Fibroblast of skin of back (primary cell): ENCODE results near the gene IGLL1.
"Not testable (repeated sequence)": the region's sequence is repeated elsewhere in the genome, so short reads cannot be mapped to it uniquely, and the experiment has no call there.

Experiments
- DNase-seq: peaks from one replicate; pipeline ENCODE4 v3.0.0-alpha.2; 2013

The IGLL1 gene

DNA sequence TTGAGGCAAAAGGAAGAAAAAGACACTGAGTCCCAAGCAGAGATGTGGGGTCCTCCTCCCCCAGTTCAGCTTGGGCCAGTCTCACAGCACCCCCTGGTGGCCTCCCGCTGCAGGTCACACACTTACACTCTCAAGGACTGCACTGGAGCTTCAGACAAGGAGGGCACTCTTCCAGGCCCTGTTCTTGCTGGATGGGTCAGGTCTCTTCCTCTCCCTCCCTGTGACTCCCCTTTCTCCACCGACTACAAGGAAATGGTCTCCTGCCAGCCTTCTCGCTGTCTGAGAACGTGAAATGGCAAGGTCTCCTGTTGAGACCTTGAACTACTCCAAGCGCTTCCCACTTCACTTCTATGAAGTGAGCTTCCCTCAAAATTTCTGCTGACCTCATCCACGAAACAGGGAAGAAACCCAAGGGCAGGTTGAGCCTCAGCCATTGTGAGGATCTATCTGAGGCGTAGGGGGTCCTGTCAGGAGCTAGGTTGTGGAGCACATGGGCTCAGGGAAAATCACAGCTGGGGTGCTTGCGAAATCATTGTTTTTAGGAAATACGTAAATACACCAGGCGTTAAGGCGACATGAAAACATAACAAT is 11.2 kb upstream of the IGLL1 start:
- peak; percentile 44 for DNase-seq

DNA sequence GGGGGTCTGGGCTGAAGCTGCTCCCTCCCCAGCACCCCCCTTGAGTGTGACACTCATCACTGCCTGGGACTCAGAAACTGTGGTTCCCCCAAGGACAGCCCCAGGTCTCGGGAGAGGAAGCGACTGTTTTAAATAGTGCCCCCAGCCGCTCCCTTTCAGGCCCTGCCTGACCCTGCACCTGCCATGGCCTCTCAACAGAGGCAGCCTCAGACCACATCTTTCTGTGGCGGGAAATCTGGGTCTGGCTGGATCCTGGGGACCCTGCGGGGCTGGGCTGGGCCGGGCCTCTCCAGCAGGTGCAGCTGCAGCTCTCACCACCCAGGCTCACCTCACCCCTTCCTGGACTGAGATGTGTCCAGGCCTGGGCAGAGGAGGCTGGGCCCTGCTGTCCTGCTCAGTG is 3.7 kb upstream of the IGLL1 start:
- no peak for DNase-seq

DNA sequence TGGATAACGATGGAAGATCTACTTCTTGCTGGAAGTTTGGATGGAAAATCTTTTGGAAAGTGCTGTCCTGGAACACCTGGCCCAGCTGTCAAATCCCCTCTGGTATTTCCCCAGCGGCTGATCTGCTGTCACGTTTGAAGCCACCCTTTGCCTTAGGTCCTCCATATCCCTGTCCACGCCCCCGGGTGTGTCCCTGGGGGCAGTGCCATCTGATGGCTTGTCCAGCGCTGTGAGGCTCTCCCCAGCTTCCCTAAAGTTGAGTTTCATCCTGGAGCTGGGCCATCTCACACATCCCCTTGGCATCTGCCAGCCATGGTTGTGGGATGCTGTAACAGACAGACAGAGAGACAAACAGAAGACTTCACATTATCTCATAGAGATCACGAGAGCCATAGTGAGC is 3.1 kb upstream of the IGLL1 start:
- no peak for DNase-seq

DNA sequence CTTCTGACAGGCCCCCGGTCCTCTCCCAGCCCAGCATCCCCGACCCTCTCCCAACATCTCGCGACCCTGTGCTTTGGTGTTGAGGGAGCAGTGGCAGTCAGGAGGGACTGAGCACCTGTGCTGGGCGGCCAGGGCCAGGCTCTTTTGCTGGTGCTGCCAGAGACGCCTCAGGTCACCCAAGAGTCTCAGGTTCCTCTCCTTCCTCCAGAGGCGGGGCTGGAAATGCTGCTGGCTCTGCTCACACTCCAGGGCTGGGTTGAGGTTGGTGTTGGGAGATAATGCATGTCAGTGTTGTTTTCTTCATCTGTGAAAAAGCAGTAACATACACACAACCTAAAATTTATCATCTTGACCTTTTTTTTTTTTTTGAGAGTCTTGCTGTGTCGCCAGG is 1.2 kb upstream of the IGLL1 start:
- DNase-seq, result no peak

DNA sequence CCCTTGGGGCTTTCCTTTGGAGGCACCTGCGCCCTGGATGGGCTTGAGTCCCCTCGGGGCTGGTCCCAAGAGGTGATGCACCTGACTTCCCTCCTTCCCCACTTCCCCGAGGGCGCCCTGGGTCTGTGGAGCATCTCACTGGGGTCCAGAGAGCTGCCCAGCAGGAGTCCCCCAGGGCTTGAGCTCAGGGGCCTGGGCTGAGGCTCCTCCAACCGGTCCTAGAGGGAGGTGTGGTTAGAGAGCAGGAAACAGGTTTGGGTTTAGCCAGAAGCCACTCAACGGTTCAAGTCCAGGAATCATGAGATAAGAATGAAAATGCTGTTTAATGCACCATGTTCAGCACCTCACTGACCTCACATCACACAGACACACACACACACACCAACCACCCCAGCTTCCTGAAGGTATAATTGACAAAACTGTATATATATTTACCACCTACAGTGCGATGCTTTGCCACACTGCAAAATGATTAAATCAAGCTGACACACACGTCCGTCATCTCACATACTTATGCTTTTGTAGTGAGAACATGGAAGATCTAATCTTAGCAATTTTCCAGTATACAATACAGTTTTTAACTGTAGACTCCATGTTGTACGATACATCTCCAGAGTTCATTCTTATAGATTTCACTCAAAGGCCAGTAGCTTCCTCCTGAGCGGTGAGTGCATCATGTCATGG is 628 bp upstream of the IGLL1 start:
- no peak for DNase-seq

DNA sequence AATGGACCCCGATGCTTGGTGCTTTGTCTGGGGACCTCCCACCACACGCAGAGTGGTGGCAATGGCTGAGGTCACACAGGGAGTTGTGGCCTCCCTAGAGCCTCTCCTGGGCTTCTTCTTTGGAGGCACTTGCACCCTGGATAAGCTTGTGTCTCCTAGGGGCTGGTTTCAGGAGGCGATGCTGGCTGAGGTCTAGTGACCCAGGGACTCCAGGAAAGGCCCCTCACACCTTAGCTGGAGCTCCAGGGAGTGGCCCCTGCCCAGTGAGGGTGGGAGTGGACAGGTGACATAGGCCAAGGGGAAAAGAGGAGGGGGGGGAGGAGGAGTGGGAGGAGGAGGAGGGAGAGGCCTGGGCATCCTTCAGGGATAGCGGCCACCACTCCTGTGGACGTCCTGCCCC is 810 bp downstream of the IGLL1 start:
- no peak for DNase-seq

DNA sequence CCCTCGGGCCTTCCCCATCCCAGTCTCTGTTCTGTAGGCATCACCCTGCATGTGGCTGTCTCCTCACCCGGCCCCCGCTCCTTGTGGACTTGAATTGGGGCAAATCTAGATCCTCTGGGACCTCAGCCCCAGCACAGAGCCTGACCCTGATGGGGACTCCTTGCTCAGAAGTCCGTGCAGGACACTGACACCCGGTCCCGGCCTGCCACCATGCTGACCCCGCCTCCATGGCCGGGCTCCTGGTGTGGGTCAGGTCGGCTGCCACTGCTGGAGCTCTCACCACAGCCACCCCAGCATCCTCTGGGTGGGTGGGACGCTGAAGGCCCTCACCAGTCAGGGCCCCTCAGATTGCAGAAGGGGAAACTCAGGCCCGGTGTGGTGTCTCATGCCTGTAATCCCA is 1.8 kb downstream of the IGLL1 start:
- DNase-seq, result no peak

DNA sequence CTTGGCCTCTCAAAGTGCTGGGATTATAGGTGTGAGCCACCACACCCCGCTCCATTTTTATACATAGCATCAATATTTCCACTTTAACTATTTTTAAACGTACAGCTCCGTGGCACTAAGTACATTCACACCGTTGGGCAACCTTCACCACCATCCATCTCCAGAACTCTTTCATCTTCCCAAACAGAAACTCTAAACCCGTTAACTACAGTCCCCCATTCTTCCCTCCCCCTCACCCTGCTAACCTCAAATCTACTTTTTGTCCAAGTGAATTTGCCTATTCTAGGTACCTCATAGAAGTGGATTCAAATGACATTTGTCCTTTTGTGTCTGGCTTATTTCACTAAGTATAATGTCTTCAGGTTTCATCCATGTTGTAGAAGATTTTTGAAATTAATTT is 3.4 kb downstream of the IGLL1 start:
- no peak for DNase-seq

DNA sequence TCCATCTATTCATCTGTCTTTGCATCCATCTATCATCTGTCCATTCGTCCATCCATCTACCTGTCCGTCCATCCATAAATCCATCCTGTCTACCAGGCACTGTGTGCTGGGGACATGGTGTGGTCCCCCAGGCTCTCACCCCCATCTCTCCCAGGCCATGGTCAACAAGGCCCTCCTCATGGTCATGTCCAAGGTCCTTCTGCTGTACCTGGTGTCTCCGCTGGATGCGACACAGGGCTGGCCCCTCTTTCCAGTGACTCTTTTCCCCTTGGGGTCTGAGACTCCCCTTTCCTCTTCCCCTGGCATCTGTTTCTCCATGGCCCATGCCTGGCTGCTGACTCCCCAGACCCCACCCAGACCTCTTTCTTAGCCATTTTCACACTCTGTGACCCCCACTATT is 4.5 kb downstream of the IGLL1 start:
- no peak for DNase-seq

DNA sequence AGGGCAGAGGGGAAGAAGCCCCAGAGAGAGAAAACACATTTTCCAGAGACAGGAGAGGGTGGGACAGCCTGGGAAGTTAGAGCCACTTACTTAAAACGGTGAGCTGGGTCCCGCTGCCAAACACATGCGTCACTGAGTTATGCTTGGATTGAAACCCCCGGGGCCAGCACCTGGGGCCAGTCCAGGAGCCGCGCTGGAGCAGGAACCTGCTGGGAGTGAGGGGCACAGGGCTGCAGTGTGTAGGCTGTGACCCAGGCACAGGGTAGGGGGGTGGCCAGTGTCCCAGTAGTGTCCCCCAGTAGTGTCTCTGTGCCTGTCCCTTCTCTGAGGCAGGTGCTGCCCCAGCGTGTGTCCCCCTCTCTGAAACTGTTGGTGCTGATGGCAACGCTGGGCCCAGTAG is 5.2 kb downstream of the IGLL1 start:
- no peak for DNase-seq

DNA sequence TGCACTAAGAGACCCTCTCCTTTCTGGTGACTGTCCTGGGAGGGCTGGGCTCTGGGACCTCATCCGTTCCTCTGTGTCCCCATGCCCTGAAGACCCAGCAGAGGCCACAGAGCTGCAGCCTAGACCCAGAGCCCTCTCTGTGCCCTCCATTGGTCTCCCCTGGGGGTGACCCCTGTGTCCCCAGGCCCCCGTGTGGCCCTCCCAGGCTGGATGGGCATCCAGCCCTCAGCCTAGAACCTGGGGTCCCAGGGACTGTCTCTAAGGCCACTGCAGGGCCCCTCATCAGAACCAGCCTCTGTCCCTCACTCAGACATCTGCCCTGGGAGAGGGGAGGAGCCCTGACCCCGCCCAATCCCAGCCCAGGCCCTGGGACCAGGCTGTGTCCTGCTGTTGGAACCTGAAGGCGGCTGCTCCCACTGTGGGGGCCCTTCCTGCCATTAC is 5.7 kb downstream of the IGLL1 start:
- DNase-seq, result no peak

DNA sequence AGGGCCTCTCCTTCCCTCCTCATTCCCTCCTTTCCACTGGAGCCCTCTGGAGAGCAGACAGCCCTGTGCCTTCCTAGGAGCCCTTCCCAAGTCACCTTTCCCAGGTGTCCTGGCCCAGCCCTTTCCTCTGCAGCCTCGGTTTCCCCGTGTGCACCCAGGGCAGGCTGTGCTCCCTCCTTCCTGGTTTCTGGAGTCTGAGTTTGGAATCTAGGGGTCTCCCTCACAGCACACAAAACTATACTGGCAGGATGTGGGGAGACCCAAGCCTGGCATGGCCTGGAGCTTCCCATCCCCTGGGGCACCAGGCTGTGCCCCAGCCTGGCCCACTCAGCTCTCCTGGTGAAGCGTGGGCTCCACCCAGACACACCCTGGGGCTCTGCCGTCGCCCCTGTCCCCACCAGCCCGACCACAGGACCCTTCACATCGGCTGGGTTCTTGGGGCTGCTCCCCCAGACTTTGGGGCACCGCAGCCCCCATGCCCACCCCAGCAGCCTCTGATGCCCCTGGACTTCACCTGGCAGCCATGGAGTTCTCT is 6.3 kb downstream of the IGLL1 start:
- not testable (repeated sequence) for DNase-seq

DNA sequence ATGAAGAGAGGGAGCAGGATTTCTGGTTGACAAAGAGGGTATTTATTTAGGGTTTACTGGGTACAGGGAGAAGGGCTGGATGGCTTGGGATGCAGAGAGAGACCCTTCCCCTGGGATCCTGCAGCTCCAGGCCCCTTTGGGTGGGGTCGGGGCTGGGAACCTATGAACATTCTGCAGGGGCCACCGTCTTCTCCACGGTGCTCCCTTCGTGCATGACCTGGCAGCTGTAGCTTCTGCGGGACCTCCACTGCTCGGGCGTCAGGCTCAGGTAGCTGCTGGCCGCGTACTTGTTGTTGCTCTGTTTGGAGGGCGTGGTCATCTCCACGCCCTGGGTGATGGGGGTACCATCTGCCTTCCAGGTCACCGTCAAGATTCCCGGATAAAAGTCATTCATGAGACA is 7.0 kb downstream of the IGLL1 start:
- DNase-seq, result not testable (repeated sequence)

DNA sequence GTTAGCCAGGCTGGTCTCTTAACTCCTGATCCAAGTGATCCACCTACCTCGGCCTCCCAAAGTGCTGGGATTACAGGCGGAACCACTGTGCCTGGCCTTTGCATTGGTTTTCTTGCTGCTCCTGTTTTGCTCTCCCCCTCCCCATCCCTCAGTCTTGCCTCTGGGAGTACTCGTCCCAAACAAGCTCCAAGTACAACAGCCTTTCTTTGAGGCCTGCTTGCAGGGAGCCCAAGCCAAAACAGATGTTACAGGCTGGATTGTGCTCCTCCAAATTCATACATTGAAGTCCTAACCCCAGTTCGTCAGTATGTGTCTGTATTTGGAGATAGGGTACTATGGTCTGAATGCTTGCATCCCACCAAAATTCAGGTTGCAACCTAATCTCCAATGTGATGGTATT is 8.6 kb downstream of the IGLL1 start:
- DNase-seq, result no peak

DNA sequence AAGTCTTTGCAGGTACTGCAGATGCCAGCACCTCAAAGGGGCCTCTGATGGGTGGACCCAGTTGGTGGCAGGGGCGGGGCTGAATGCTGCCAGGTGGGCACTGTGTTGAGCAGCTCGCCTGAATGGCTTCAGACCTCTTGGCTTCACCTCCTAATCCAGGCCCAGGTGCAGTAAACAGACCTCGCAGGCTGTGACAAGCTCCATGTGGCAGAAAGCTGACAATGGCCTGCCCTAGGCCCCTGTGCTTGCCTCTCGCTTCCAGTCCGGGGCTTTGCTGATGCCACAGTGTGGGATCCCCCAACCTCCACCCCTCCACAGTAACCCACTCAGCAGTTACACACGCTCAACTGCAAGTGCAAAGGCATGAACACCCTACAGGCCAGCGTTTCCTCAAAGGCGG is 9.4 kb downstream of the IGLL1 start:
- no peak for DNase-seq

DNA sequence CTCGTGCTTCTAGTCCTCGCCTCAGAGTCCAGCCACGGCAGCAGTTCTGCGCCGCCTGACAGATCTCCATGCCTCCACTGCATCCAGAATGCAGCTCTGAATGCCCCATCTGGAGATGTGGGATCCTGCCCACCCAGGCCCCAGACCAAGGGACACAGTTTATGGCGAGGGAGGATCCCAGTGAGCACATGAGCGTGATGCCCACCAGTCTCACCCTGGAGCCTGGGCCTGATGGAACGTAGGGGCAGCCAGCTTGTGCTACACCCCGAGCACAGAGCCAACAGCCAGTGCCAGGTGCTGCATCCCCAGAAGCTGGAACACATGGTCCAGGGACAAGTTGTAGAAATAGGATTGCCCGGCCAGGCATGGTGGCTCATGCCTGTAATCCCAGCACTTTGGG is 10.4 kb downstream of the IGLL1 start:
- DNase-seq, result no peak

DNA sequence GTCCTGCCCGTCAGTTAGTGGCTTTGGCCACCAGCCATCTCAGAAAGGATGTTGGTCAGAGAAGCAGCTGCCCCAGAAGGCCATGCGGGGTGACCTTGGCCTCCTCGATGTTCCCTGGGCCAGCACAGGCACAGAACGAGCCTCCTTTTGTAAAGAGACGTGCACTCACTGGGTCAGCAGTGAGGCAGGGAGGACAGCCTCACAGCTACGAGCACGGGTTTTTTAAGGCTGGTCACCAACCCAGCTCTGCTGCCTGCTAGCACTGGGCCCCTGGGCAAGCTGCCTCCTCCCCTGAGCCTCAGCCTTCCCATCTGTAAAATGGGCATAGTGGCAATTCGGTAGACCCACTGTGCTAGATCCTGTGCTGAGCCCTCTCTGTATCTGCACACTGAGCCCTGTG is 10.8 kb downstream of the IGLL1 start:
- no peak for DNase-seq

DNA sequence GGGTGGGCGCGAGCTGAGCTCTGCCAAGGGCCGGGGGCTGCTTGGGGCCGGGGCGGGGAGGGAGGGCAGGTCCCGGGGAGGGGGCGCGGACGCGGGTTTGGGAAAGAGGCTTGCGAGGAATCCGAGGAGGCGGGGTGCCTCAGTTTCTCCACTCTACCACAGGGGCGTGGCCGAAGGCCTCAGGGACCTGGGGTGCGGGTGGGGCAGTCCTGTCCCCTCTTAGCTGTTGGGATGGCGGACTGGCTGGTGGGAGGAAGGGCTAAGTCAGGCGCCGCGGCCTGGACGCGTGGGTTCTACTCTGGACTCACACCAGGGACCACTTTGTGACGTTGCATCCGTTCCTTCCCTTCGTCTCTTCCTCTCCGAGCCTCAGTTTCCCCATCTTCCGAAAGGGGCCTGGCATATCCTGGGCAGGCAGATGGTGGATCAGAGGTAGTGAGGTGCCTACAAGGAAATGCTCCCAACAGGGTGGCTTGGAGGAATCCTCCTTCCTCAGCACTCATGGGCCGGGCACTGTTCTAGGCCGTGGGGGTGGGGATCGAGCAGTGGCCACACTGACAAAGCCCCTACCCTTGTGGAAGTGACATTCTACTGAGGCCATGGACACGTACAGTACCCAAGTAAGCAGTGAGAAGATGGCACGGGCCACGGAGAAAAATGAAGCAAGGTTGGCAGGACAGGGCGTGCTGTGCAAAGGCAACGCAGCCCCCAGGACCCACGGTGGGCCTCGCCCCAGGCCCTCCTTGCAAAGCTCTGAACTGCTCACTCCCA is 13.2 kb downstream of the IGLL1 start:
- DNase-seq, result no peak

DNA sequence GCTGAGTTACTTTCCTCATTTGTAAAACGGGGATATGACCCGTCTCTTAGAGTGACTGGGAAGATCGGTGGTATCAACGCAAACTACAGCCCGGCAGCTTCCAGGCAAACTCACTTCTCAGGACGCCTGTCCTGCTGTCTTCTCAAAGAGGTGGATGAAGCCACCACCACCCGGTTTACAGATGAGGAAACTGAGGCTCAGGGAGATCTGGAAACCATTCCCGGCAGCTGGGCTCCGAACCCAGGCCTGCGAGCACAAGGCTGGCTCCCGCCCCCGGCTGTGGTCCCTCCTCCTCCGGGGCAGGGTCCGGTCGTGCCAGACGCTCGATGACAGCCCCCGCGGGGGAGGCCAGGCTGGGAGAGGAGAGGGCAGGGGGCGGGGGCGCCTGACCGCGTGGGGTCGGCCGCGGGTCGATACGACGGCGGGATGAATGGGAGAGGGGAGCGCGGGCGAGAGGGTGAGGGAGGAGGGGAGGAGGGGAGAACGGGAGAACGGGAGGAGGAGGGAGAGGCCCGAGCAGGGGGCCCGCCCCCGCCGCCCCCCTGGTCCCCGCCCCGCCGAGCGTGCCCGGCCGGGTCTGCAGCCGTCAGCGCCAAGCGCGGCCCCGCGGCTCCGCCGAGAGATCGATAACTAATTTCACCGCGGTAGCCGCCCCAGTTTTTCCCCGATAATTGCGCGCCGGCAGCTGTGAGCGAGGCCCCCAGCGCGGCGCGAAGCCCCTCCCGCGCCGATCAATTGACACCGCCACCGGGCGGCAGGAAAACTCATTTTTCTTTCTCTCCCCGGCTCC is 14.0 kb downstream of the IGLL1 start:
- DNase-seq, result no peak

DNA sequence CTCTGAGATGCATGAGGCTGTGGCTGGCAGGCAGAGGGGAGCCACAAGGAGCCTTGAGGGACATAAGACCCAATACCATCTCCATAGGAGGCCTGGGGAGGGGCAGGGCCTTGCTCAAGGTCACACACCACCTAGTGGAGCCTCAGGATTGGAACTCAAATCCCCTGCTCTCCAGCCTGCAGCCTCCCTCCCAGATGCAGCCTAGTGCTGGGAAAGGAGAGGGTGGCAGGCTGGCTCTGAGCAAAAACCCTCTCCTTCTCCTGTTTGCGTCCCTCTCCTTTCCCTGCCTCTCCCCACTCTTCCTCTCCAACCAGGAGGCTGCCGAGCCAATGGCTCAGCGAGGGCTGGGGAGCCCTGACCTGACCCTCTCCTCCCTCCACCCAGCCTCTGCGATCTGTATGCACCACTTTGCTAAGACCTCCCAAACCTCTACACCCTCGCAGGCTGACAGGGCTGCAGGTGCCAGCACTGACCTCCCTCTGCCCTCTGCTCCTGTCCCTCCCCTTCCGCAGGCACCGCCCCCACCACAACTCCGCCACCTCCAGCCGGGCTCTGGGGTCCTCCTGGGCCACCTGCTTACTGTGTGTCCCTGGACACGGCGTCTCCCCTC is 14.7 kb downstream of the IGLL1 start:
- peak; percentile 8 for DNase-seq

DNA sequence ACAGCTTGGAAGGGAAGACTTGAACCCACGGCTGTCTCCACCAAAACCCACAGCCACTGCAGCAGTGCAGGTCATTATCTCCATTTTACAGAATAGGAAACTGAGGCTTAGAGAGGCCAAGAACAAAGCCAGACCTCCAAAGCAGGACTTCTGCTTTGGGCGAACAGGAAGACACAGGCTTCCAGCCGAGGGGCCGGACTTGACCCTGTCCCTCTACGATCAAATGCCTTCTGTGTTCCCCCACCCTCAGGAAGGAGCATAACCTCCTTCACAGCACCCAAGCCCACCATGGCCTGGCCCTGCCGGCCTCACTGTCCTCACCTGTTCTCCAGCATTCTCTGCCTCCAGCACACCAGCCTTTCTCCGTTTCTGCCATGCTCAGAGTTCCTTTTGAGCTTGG is 15.8 kb downstream of the IGLL1 start:
- DNase-seq, result no peak

DNA sequence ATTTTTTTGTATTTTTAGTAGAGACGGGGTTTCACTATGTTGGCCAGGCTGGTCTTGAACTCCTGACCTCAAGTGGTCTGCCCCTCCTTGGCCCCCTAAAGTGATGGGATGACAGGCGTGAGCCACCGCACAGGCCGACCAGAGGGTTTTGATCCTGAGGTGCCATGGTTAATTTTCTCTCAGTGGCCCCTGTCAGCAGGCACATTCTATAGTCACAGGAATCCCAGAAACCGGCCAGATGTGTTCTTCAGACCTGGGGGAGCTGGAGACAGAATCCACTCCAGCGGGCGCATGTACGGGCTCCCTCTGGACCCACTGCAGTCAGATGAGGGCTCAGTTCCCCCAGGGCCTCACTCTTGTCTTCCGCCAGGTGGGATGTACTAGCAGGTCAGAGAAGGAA is 17.0 kb downstream of the IGLL1 start:
- no peak for DNase-seq

DNA sequence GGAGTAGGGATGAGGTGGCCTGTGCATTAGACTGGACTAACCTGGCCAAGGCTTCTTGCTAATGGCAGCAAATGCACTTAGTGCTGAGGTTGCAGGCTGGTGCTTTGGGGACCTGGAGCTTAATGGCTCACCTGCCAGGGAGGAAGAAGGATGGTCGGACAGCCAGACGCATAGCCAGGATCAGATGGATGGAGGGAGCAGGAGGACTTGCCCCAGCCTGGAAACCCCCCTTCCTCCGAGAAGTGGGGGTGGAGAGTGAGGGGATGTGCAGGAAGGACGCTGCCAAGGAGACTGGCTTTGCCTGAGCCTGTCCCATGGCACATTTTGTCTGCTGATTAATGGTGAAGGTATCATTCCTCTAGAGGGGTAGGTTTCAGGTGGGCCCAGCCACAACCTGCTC is 17.9 kb downstream of the IGLL1 start:
- no peak for DNase-seq
